Umbilical cord (tissue), 2 donors: ENCODE measurements around the gene NUDT15. TPM values are rescaled to one million over a fixed set of nuclear protein-coding genes. Genes with fewer than 3 reads are reported as not detected.
A peak's percentile ranks its signal among the peaks of the same experiment; 100 is the strongest.
"Not testable (repeated sequence)": the region's sequence is repeated elsewhere in the genome, so short reads cannot be mapped to it uniquely, and the experiment has no call there.

ENCODE experiments used
- DNase-seq: peaks from one replicate; pipeline ENCODE4 v3.0.0-alpha.2; 2015; ENCODE audit warnings: low spot score
- total RNA-seq: library from RNA; depleted of rRNA; stranded (reverse); fragments of >200 nt; gene quantifications from one replicate; pipeline ENCODE4 v1.2.3, GENCODE V29; 2014; ENCODE audit warnings: low replicate concordance; ENCODE audit not compliant: insufficient read depth

Gene NUDT15
- total RNA-seq, 1 donor from 2014 or later: 7.7 TPM

GRCh38 chr13:48042894-48043293, 5.4 kb downstream of the NUDT15 start:
- DNase-seq: no peak

GRCh38 chr13:48043789-48044503, 6.4 kb downstream of the NUDT15 start:
- DNase-seq: no peak

GRCh38 chr13:48050550-48050949, 13.0 kb downstream of the NUDT15 start:
- no peak for DNase-seq

GRCh38 chr13:48054601-48055000, 17.1 kb downstream of the NUDT15 start:
- no peak for DNase-seq

- no peak for DNase-seq
These were observed 18.2 kb downstream of the NUDT15 start for GRCh38 chr13:48055712-48056111.

GRCh38 chr13:48058536-48058935, 21.0 kb downstream of the NUDT15 start:
- not testable (repeated sequence) for DNase-seq

GRCh38 chr13:48059951-48060350, 22.4 kb downstream of the NUDT15 start:
- not testable (repeated sequence) for DNase-seq

GRCh38 chr13:48066310-48066989, 28.9 kb downstream of the NUDT15 start:
- no peak for DNase-seq

- DNase-seq: no peak
These were observed 30.5 kb downstream of the NUDT15 start for GRCh38 chr13:48068036-48068435.

GRCh38 chr13:48068952-48069351, 31.4 kb downstream of the NUDT15 start:
- DNase-seq: no peak

- DNase-seq: no peak
These were observed 32.0 kb downstream of the NUDT15 start for GRCh38 chr13:48069573-48069972.

GRCh38 chr13:48070942-48071341, 33.4 kb downstream of the NUDT15 start:
- no peak for DNase-seq

- DNase-seq: no peak
These were observed 34.8 kb downstream of the NUDT15 start for GRCh38 chr13:48072304-48072703.

- DNase-seq: no peak
These were observed 35.3 kb downstream of the NUDT15 start for GRCh38 chr13:48072787-48073186.

GRCh38 chr13:48074006-48074405, 36.5 kb downstream of the NUDT15 start:
- no peak for DNase-seq

GRCh38 chr13:48078251-48078656, 40.7 kb downstream of the NUDT15 start:
- no peak for DNase-seq

- DNase-seq: no peak
These were observed 44.2 kb downstream of the NUDT15 start for GRCh38 chr13:48081739-48082138.

GRCh38 chr13:48086272-48086671, 48.7 kb downstream of the NUDT15 start:
- DNase-seq: no peak

- DNase-seq: no peak
These were observed 56.1 kb downstream of the NUDT15 start for GRCh38 chr13:48093588-48093987.

GRCh38 chr13:48094404-48094780, 56.9 kb downstream of the NUDT15 start:
- peak; percentile 9 for DNase-seq

GRCh38 chr13:48094781-48095502, 57.4 kb downstream of the NUDT15 start, which contains the start of gene MED4:
Gene MED4 (minus strand): TSS chr13:48095104. CDS start chr13:48095078, 26 bp downstream.
- peak; percentile 97 for DNase-seq

GRCh38 chr13:48096670-48097069, 59.1 kb downstream of the NUDT15 start:
- DNase-seq: no peak
